C4-2B (cell line): ENCODE data around the gene ADAMTSL4.
"Not testable (repeated sequence)": the region's sequence is repeated elsewhere in the genome, so short reads cannot be mapped to it uniquely, and the experiment has no call there.

Source experiments
- H3K27ac ChIP-seq: fragments of 450-650 bp; 2 replicates; pipeline ENCODE4 v1.5.1; 2017
- ZFX ChIP-seq: fragments of 450-650 bp; IDR thresholded peaks from 2 replicates; pipeline ENCODE4 v1.6.1; 2017
- TF ChIP-seq, protein P1 (sequence below): fragments of 450-650 bp; conservative IDR thresholded peaks from 2 replicates; pipeline ENCODE4 v1.5.1; 2017; ENCODE audit warnings: mild to moderate bottlenecking

The ADAMTSL4 gene

GRCh38 chr1:150579945-150580642, 30.9 kb downstream of the ADAMTSL4 start:
- TF ChIP-seq, protein P1, sequence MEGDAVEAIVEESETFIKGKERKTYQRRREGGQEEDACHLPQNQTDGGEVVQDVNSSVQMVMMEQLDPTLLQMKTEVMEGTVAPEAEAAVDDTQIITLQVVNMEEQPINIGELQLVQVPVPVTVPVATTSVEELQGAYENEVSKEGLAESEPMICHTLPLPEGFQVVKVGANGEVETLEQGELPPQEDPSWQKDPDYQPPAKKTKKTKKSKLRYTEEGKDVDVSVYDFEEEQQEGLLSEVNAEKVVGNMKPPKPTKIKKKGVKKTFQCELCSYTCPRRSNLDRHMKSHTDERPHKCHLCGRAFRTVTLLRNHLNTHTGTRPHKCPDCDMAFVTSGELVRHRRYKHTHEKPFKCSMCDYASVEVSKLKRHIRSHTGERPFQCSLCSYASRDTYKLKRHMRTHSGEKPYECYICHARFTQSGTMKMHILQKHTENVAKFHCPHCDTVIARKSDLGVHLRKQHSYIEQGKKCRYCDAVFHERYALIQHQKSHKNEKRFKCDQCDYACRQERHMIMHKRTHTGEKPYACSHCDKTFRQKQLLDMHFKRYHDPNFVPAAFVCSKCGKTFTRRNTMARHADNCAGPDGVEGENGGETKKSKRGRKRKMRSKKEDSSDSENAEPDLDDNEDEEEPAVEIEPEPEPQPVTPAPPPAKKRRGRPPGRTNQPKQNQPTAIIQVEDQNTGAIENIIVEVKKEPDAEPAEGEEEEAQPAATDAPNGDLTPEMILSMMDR: no peak
- no peak for TF ChIP-seq ZFX
- peak overlapping the region; percentile 98 for H3K27ac ChIP-seq

DNA sequence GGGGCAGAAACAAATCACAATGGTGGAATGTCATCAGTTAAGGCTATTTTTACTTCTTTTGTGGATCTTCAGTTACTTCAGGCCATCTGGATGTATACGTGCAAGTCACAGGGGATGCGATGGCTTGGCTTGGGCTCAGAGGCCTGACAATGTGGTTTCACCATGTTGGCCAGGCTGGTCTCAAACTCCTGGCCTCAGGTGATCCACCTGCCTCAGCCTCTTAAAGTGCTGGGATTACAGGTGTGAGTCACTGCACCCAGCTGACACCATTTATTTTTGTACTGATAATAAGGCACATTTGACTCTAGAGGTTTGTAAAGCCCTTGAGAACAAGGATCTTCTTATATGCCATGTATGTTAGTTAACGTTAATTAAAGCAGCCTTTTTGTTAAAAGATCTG, 31.8 kb downstream of the ADAMTSL4 start:
- H3K27ac ChIP-seq: not testable (repeated sequence)

- not testable (repeated sequence) for H3K27ac ChIP-seq
Measured at GRCh38 chr1:150581437-150581836, 32.2 kb downstream of the ADAMTSL4 start.

- H3K27ac ChIP-seq: not testable (repeated sequence)
Measured at GRCh38 chr1:150581962-150582361, 32.8 kb downstream of the ADAMTSL4 start.

GRCh38 chr1:150582371-150582770, 33.2 kb downstream of the ADAMTSL4 start:
- no peak overlapping the region for H3K27ac ChIP-seq
- no peak for TF ChIP-seq ZFX
- TF ChIP-seq, protein P1: no peak

DNA sequence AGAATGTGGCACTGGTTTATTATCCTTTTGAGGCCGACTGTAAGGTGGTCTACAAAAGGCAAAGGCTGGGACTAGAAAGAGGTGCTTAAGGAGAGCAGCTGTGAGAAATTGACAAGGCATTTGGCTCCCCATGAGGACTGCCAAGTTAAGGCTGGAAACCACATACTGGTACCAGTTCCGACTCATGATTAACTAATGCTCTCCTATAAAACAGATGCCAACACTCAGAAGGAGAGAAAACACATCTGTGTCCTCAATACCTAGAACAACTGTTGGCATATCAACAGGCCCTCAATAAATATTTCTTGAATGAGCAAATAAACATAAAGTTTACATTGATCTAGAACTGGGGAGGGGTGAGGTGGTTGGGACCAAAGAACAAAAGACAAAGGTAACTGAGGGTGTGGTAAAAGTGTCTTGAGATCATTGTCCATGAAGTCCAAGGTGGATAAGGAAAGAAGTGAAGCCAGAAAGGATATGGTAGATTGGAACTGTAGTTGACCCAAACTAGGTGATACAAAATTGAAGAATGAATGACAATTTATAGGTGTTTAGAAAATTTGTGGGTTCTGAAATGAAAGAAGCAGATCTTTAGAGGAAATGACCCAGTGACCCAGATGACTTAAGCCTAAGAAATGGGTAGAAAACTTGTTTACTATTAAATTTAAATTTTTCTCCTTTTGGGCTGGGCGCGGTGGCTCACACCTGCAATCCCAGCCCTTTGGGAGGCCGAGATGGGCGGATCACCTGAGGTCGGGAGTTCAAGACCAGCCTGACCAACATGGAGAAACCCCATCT, 47.1 kb downstream of the ADAMTSL4 start:
- H3K27ac ChIP-seq: no peak overlapping the region
- TF ChIP-seq ZFX: no peak
- TF ChIP-seq, protein P1: no peak

- no peak overlapping the region for H3K27ac ChIP-seq
- TF ChIP-seq, protein P1: no peak
- no peak for TF ChIP-seq ZFX
Measured at GRCh38 chr1:150596976-150597375, 47.8 kb downstream of the ADAMTSL4 start.

DNA sequence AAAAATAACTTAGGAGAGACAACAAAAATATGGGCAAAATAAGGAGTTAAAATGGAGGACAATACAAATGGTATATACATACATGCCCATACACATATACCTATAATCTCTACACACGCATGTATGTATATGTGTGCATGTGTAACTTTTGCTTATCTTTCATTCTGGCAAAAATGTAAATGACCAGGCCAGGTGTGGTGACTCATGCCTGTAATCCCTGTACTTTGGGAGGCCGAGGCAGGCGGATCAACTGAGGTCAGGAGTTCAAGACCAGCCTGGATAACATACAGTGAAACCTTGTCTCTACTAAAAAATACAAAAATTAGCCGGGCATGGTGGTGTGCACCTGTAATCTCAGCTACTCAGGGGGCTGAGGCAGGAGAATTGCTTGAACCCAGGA, 49.1 kb downstream of the ADAMTSL4 start:
- not testable (repeated sequence) for H3K27ac ChIP-seq

GRCh38 chr1:150601540-150601939, 52.3 kb downstream of the ADAMTSL4 start:
- no peak overlapping the region for H3K27ac ChIP-seq

DNA sequence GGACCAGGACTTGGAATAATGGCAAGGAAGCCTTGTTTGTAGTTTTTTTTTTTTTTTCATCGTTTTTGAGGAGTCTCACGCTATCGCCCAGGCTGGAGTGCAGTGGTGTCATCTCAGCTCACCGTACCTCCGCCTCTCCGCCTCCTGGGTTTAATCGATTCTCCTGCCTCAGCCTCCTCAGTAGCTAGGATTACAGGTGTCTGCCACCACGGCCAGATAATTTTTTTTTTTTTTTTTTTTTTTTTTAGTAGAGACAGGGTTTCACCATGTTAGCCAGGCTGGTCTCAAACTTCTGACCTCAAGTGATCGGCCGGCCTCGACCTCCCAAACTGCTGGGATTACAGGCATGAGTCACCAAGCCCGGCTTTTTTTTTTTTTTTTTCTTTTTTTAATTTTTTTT, 53.2 kb downstream of the ADAMTSL4 start:
- not testable (repeated sequence) for H3K27ac ChIP-seq

More at GRCh38 chr1:150601540-150601939, 52.3 kb downstream of the ADAMTSL4 start:
- no peak for TF ChIP-seq ZFX
- TF ChIP-seq, protein P1: no peak
